CD4-positive, alpha-beta T cell treated with Interleukin-12 subunit alpha and Interleukin-12 subunit beta, for 1 hour (primary cell): ENCODE measurements around the gene HPS4.

ENCODE experiments used
- DNase-seq: peaks from one replicate; pipeline ENCODE4 v3.0.0-alpha.2; 2020

Gene HPS4

GRCh38 chr22:26494506-26494905 is 10.9 kb upstream of the HPS4 start:
- no peak for DNase-seq

DNA sequence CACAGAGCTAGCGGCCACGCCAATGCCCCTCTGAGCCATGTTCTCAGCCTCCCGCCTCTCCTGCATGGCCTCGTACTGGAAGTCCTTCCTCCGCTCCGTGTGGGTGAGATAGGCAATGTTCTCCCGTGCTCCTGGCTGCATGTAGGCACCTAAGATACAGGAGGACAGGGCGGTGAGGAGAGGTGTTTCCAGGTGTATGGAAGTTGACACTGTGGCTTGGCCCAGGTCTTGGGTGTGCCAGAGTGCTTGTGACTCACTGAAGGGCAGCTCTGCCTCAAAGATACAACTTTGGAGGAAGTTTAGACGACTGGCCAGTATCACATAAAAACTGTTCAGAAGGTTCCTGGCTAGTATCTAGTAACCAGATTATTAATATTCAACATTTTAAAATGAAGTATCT is 8.6 kb upstream of the HPS4 start:
- DNase-seq = no peak

- DNase-seq = no peak
Observed at GRCh38 chr22:26489447-26490036, 6.0 kb upstream of the HPS4 start.

DNA sequence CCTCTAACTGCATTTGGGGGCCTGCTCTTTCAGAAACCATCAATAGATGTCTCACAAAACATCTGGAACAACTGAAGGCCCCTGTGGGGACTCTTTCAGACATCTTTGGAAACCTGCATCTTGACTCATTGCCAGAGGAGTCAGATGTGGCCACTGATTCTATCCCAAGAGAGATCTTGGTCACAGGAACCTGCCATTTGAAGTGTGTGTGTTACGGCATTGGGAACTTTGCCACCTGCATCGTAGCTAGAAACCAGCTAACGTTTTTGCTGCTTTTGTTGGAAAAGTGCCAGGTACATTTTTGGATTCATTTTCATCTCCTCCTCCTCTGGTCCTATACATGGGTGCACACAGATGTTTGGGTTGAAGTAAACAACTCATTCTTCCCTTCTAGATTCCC is 4.4 kb upstream of the HPS4 start:
- DNase-seq = no peak

DNA sequence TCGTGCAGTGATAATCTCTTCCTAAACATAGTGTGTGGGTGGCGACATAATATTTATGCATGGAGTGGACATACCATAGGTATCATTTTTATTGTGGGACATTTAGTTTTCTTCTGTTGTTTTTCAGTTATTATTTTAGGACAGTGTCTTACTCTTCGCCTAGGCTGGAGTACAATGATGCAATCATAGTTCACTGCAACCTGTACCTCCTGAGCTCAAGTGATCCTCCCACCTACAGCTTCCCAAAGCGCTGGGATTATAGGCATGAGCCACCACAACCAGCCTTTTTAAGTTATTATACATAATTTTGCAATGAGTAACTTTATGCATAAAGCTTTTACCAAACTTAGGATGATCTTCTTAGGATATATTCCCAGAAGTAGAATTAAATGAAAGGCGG is 2.8 kb upstream of the HPS4 start:
- DNase-seq = no peak

- no peak for DNase-seq
Observed at GRCh38 chr22:26485806-26486390, 2.3 kb upstream of the HPS4 start.

GRCh38 chr22:26485013-26485412 is 1.4 kb upstream of the HPS4 start:
- no peak for DNase-seq

- peak; percentile 57 for DNase-seq
Observed at GRCh38 chr22:26484360-26484706, 750 bp upstream of the HPS4 start.

DNA sequence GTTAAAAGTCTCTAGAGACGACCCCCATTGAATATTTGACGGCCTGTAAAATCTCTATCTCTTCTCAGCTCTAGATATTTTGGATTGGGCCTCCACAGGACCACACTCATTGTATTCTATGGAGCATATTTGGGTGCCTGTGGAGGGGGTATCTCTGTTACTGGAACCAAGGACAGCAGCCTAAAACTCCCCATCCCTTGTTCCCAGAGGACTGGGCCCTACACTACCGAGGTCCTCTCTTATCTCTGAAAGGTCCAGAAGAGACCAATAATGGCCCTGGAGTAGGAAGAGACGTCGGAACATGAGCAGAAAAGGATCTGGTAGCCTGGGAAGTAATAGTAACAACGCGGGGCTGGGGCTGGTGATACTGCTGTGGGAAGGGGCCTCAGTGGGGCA is 542 bp downstream of the HPS4 start:
- DNase-seq = no peak

GRCh38 chr22:26482161-26482560 is 1.4 kb downstream of the HPS4 start:
- DNase-seq = no peak

- no peak for DNase-seq
Observed at GRCh38 chr22:26481694-26482093, 1.9 kb downstream of the HPS4 start.

DNA sequence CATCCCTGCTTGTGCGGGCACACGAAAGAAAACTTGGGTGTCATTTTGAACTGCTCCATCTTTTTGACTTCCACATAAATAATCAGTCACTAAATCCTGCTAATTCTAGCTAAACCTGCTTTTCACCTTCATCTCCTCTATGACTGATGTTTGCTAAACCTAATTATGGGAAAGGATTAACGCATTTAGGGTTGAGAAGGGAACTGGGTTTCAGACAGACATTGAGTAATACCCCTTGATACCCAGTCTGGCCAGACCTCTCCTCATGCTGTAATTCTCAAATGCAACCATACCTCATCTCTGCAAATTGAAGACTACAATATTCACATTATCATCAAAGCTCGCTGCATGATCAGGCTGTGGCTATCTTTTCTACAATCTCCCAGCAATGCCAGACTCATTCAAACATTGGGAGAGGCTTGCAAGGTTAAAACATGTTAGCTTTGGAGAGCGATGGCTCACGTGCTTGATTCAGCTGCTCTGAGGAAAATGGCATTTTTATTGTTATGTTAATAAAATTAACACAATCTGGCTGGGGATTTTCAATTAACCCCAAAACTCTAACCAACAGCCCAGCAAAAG is 2.4 kb downstream of the HPS4 start:
- DNase-seq = no peak

- DNase-seq = no peak
Observed at GRCh38 chr22:26480611-26480932, 3.0 kb downstream of the HPS4 start.

DNA sequence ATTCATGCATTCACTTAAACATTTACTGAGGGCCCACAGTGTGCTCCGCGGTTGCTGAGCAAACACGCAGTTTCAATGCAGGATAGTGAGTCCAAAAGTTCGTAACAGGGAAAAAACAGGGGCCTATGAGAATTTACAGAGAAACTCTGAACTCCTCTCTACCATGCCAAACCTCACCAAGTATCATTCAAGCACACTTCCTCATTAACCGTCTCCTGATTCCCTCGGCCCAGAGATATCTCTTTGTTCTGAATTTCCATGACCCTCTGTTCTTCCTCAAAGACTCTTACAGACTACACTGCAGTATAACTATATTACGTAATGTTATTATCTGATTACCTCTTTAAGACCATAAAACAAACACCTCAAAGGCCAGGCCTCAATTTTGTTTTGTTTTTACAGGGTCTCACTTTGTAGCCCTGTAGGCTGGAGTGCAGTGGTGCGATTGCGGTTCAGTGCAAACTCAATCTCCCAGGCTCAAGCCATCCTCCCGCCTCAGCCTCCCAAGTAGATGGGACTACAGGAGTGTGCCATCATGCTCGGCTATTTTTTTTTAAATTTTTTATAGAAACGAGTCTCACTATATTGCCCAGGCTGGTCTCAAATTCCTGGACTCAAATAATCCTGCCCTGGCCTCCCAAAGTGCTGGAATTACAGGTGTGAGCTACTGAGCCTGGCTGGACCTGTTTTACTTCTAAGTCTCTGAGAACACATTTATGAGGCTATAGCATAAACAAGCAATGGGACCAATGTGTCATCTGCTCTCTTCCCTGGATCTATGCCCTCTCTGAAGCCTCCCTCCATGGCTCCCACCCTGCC is 3.6 kb downstream of the HPS4 start:
- DNase-seq = no peak

DNA sequence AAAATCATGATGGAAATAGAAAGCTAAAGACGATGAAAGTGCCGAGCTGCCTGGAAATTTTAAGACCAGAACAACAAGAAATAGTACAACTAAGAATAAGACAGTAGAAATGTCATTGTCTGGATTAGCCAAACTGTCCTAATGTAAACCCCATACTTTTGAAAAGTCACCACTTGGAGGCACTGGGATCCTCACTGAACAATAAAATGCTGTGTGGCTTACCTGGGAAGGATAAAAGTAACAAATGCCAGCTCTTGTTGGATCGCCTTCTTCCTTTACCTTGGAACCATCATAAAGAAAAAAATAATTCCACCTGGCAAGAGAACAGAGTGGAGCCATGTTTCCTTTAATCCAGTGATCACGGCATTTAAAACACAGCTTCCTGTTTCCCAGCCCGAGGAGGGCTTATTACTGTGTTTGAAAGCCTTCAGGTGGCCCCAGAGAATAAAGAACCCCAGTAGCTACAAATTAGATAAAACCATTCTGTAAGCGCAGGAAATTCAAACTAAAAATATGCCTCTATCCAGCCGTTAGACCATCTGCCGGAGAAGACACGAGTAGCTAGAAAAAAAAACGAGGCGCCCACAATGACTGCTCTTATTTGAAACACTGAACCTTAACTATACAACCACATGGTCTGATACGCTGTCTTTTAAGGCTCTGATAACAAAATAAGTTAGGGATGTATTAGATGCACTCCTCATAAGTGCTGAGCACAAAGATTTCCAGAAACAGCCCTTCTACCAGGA is 4.4 kb downstream of the HPS4 start:
- no peak for DNase-seq

DNA sequence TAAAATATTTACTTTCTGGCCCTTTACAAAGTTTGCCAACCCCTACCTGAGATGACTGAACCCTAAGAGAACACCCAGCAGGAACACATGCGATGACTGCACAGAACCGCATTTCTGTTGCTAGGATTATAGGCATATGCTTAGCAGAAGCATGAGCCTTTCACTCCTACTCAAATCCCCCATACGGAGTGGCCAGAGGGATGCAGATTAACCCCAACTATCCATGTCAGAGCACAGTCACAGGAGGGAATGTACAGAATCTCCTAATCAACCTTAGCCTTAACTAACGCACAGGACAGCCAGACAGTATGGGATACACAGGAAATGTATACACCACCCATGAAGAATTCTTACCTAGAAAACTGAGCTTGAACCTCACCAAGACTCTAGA is 6.2 kb downstream of the HPS4 start:
- DNase-seq = no peak

- DNase-seq = no peak
Observed at GRCh38 chr22:26476705-26477340, 6.8 kb downstream of the HPS4 start.

- DNase-seq = no peak
Observed at GRCh38 chr22:26474682-26475081, 8.9 kb downstream of the HPS4 start.

- no peak for DNase-seq
Observed at GRCh38 chr22:26471522-26471921, 12.1 kb downstream of the HPS4 start.

GRCh38 chr22:26470807-26471206 is 12.8 kb downstream of the HPS4 start:
- no peak for DNase-seq

DNA sequence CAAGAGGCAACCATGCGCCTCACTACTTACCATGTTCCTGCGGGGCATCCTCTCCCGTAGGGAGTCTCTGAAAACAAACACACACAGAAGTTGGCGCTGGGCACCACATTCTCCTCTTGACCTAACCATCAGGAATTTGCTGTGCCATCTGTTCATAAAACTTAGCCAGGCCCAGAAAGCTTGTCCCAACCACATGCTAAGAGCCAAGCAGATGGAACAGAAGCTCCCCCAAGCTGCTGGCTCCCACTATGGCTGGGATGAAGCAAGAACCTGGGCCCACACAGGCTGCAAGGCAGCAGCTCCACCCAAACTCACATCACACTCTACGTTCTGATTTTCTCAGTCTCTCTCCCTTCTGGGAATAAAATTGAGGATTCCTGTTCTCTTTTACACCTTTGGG is 17.4 kb downstream of the HPS4 start:
- no peak for DNase-seq

GRCh38 chr22:26464312-26464711 is 19.3 kb downstream of the HPS4 start:
- DNase-seq = no peak

GRCh38 chr22:26463688-26464087 is 19.9 kb downstream of the HPS4 start:
- no peak for DNase-seq
